Epithelial cell of esophagus (primary cell): ENCODE data around the gene FLCN.

Source experiments
- DNase-seq: peaks from one replicate; pipeline ENCODE4 v3.0.0; 2010; ENCODE audit warnings: low read depth
- H3K4me3 ChIP-seq: 2 replicates; pipeline ENCODE4 v1.5.1; 2011; ENCODE audit warnings: mild to moderate bottlenecking, low read length, control low read depth
- TF ChIP-seq, protein P1 (sequence below): IDR thresholded peaks from 2 replicates; pipeline ENCODE4 v1.5.1; 2011; ENCODE audit warnings: low read depth, mild to moderate bottlenecking, low read length, control low read depth, inconsistent platforms; ENCODE audit not compliant: insufficient read depth; ENCODE audit errors: missing control alignments

FLCN gene

DNA sequence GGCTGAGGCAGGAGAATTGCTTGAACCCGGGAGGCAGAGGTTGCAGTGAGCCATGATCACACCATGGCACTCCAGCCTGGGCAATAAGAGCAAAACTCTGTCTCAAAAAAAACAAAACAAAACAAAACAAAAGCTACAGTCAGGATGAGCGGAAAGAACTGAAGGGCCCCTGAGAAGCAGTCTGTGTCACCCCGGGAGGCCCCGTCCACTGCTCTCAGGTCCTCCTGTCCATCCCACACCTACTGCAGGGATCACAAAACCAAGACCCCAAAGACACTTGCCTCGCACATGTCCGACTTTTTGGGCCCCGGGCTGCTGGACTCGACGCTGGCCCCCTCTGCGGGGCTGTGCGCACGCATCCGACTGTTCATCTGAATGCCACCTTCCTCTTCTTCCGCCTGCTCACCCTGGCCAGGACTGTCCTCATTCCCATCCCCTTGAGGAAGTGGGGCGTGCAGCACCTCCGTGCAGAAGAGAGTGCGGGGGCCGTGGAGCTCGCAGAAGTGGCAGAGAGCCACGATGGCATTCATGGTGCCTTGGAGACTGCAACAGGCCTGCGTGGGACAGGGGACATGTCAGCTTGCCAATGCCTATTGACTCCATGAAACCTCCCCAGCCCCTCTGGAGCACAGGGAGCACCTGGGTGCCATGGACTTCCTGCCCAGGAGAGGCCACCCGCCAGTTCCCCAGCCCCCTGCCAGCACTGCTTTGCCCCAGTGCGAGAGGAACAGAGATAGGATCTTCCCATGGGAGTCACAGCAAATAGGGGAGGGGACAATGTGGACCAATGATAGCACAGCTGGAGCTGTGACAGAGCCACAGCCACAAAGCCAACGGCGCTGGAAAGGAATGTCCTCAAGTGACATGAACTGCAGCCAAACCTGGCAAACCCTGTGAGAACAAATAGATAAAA is 9.1 kb downstream of the FLCN start:
- no peak for DNase-seq
- H3K4me3 ChIP-seq, result no peak overlapping the region
- TF ChIP-seq, protein P1, sequence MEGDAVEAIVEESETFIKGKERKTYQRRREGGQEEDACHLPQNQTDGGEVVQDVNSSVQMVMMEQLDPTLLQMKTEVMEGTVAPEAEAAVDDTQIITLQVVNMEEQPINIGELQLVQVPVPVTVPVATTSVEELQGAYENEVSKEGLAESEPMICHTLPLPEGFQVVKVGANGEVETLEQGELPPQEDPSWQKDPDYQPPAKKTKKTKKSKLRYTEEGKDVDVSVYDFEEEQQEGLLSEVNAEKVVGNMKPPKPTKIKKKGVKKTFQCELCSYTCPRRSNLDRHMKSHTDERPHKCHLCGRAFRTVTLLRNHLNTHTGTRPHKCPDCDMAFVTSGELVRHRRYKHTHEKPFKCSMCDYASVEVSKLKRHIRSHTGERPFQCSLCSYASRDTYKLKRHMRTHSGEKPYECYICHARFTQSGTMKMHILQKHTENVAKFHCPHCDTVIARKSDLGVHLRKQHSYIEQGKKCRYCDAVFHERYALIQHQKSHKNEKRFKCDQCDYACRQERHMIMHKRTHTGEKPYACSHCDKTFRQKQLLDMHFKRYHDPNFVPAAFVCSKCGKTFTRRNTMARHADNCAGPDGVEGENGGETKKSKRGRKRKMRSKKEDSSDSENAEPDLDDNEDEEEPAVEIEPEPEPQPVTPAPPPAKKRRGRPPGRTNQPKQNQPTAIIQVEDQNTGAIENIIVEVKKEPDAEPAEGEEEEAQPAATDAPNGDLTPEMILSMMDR, result no peak

- TF ChIP-seq, protein P1, result no peak
- no peak for DNase-seq
Measured at GRCh38 chr17:17226451-17227265, 10.3 kb downstream of the FLCN start.

DNA sequence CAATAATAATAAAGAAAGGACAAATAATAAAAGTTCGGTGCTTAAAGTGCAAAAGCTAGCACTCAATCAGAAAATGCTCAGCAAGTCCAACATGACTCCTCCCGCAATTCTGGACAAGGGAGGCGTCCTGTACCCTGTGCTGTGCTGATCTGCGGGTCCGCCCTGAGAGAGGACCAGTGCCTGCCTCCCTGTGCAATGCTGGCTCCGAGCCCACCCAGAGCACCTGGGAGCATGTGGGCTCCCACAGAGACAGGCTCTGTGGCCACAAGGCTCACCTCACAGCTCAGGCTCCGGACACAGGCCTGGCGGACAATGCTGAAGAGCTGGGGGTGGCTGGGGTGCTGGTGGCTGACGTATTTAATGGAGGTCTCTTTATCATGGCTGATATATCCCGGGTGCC is 11.1 kb downstream of the FLCN start:
- TF ChIP-seq, protein P1, result no peak

More at GRCh38 chr17:17226451-17227265, 10.3 kb downstream of the FLCN start:
- no peak overlapping the region for H3K4me3 ChIP-seq

DNA sequence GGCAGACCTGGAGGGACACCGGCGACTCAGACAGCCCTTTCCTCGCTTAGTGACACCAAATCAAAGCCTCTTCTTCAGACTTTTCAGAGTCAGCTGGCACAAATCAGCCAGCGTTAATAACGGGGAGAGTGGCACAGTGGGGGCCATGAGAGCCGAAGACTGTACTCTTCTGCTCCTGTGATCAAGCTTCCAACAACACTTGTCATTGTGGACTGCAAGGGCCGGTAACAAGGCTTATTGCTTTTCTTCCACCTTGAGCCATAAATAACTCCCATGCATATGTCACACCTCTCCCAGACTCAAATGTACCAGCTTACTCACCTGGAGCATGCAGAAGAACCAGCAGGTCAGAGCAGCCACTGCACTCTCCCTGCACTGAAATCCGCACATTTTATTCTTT is 12.8 kb downstream of the FLCN start:
- no peak overlapping the region for H3K4me3 ChIP-seq
- TF ChIP-seq, protein P1, result no peak
- no peak for DNase-seq

More for the DNA sequence above, 11.1 kb downstream of the FLCN start:
- no peak overlapping the region for H3K4me3 ChIP-seq
- DNase-seq, result no peak

- H3K4me3 ChIP-seq, result no peak overlapping the region
- no peak for DNase-seq
- TF ChIP-seq, protein P1, result no peak
Measured at GRCh38 chr17:17223736-17224135, 13.2 kb downstream of the FLCN start.

DNA sequence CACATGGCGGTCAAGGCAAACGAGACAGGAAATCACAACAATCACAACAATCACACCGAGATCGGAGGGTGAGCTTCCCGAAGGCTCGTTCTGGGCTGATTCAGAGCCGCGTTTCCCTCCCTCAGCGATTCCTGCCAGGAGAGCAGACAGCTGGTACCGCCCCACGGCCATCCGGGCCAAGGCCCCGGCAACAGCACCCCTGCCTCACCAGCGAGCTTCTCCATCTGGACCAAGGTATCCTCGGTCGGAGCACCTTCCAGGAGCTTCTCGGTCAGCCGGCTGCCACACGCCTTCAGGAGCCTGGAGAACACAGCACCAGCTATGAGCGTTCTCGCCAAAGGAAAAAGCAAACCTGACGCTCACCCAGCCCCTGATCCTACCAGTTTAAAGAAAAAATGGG is 15.6 kb downstream of the FLCN start:
- TF ChIP-seq, protein P1, result no peak

More for the DNA sequence above, 15.6 kb downstream of the FLCN start:
- H3K4me3 ChIP-seq, result no peak overlapping the region
- no peak for DNase-seq
